Activated CD4-positive, alpha-beta T cell treated with anti-CD3 and anti-CD28 coated beads, Interleukin-2, amount 50 U/mL, for 24 hours (primary cell): Measurements from ENCODE around the gene SMG6.
A peak's percentile ranks its signal among the peaks of the same experiment; 100 is the strongest.
"Not testable (repeated sequence)": the region's sequence is repeated elsewhere in the genome, so short reads cannot be mapped to it uniquely, and the experiment has no call there.

Experiments used
- DNase-seq, 2 donors: peaks; one replicate each; pipeline ENCODE4 v3.0.0-alpha.2; 2020; ENCODE audit warnings: low read depth in 1 of 2, low spot score in 1 of 2

The SMG6 gene

GRCh38 chr17:2264067-2264860 lies 39.3 kb downstream of the SMG6 start:
- DNase-seq = no peak

GRCh38 chr17:2263183-2264066 lies 40.2 kb downstream of the SMG6 start:
- DNase-seq = no peak

- no peak for DNase-seq
Observed at GRCh38 chr17:2262135-2262587, 41.4 kb downstream of the SMG6 start.

DNA sequence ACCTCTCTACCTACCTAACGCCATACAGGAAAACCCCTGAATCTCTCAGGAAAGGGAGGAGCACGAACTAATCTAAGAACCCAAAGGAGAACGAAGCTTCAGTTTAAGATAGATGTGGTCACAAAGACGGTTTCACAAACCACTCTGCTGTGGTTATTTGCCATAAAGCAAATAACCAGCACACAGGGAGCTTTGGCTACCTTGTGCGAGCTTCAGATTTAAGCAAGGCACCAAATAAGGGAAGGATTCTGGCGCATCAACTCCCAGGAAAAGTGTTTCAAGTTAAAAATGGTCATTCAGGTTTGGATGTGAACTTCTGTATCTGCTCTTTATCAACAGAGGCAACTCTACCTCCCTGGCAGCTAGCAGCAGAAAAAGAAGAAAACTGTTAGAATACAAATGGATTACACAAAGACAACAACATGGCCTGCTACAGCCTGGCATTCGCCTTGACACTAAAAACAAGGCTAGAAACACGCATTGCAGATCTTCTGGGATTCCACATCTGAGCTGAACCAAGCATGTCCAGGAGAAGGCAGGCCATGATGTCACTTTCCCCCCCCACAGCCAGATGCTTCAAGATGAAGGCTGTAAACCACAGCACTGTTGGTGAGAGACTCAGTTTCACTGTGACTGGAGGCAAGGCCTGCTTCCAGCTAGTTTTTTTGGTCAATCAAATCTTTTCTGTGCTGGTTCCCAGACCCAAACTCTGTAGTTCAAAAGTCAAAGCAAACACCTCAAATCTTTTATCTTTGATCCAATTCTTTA lies 43.6 kb downstream of the SMG6 start:
- DNase-seq = peak; percentile 39 to 75

DNA sequence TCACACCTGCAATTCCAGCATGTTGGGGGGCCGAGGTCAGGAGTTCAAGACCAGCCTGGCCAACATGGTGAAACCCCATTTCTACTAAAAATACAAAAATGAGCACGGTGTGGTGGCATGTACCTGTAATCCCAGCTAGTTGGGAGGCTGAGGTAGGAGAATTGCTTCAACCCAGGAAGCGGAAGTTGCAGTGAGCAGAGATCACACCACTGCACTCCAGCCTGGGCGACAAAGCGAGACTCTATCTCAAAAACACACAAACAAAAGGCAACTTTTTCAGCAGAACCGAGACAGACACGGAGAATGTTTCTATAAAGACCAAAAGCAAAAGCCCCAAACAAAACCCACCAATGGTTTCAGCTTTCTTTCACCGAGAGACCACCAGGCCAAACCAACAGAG lies 44.8 kb downstream of the SMG6 start:
- DNase-seq = not testable (repeated sequence)

DNA sequence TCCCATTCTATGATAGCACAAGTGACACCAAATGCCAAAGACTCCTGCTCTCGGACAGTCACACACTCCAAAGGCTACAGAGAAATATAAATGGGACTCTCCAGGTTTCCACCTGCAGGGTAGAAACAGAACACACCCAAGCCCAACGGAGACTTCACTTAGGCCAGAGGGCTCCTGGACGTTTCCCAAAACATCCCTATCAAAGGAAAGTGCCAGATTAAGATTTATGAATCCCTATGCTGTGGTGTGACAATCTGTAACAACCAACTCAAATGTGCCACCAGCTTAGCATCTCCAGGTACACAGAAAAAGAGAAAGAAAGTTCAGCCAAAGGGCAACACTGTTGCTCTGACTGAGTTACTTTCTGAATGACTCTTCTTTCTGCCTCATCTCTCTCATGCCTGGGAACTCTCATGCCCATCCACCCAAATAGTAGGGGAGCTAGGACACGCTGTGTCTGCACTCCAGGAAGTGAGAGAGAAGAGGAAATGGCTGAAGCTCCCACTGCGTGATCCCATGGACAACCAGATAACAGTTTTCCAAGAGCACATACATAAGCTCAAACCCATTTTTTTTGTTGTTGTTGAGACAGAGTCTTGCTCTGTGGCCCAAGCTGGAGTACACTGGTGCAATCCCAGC lies 49.7 kb downstream of the SMG6 start:
- DNase-seq = peak in 1 of 2 donors; percentile 46

- no peak for DNase-seq
Observed at GRCh38 chr17:2253362-2253761, 50.2 kb downstream of the SMG6 start.

- DNase-seq = no peak
Observed at GRCh38 chr17:2251098-2251497, 52.5 kb downstream of the SMG6 start.

- DNase-seq = no peak
Observed at GRCh38 chr17:2250140-2251095, 53.2 kb downstream of the SMG6 start.

DNA sequence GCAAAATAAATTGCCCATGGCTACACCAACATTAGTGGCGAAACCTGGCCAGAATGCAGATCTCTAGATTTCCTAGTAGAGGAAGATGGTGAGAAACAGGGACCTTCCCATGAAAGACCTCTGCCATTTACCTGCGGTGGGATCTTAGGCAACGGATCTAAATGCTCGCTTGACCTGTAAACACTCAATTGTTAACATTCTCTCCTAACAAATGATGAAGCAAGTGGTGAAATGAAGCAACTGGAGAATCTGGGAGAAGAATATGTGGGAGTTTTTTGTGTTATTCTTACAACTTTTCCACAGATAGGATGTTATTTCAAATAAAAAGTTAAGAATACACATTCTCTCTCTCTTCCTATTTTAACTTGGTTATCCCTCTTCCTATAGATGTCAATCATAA lies 56.6 kb downstream of the SMG6 start:
- DNase-seq = no peak

GRCh38 chr17:2244545-2245525 lies 58.8 kb downstream of the SMG6 start:
- DNase-seq = peak; percentile 68 to 81

GRCh38 chr17:2243953-2244352 lies 59.6 kb downstream of the SMG6 start:
- no peak for DNase-seq

DNA sequence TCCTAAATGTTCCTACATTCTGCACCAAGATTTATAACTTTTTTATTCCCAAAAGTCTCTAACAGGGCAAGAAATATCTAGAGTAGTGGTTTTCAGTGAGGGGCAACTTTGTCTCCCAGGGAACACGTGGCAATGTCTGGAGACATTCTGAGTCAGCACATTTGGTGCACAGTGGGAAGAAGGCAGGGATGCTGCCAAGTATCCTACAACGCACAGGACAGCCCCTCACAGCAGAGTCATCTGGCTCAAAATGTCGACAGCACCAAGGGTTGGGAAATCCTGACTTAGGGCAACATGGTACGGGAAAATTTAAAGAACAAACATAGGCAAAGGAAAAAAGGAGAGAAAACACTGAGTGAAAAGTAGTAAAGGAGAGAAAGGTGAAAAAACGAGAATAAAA lies 61.8 kb downstream of the SMG6 start:
- DNase-seq = no peak

GRCh38 chr17:2240541-2240940 lies 63.0 kb downstream of the SMG6 start:
- no peak for DNase-seq

DNA sequence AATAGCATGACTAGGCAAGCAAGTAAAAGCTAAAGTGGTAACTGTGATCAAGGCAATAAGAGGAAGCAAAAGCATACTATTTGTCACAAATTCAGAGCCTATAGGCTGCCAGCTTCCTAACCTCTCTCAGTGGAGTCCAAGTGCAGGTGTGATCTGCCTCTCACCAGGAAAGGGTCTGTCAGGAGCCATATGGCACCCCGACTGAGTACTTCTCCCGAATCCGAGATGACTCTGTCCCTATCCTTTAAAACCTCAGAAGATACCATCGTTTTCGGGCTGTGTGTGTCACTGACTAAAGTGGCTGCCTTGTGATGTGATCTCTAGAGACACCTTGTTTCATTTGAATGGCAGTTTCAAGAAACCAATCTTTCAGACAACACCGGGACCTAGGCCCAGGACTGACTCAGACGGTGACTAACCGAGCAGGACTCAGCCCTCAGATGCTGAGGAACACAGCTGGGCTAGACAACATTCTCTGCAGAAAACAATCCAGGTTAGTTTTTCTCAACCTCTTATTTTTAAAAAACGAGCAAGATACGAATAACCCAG lies 63.6 kb downstream of the SMG6 start:
- DNase-seq = peak in 1 of 2 donors; percentile 48

DNA sequence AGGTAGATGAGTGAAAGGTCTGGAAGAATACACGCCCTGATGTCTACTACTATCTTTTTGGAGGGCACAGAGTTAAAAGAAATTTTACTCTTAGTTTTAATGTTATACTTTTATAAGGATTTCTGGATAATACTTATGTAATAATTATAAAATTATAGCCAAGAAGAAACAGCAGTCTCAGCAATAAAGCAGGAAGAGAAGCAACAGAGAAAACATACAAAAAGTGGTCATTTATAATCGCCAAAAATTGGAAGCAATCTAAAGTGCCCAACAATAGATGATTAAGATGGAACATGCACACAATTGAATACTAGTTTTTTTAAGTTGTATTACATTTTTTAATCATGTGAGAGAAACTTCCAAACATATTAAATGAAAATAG lies 64.4 kb downstream of the SMG6 start:
- no peak for DNase-seq

GRCh38 chr17:2238432-2239169 lies 65.0 kb downstream of the SMG6 start:
- no peak for DNase-seq

DNA sequence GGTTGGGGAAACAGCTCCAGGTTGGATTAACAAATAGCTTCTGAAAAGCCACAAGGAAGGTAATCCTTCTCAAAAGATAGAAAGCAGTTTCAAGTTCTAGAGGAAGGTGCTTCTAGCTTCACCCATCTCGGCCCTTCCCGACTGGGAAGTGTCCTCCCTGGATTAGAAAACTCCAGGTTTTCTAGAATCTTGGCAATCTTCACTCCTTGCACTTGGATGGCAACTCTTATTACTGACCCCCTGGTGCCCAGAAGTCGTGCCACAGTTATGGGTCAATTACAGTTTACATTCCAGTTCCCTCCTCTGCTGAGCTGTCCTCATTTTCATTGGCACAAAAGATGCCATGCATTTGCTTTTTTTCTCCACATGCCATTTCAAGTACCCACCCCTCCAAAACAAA lies 65.6 kb downstream of the SMG6 start:
- no peak for DNase-seq
